ENCODE results near the gene GNG14. TPM values are rescaled to one million over a fixed set of nuclear protein-coding genes. Genes with fewer than 3 reads are reported as not detected.

Gene GNG14
- total RNA-seq, 1 experiment from 2014 or later, result not detected

DNA sequence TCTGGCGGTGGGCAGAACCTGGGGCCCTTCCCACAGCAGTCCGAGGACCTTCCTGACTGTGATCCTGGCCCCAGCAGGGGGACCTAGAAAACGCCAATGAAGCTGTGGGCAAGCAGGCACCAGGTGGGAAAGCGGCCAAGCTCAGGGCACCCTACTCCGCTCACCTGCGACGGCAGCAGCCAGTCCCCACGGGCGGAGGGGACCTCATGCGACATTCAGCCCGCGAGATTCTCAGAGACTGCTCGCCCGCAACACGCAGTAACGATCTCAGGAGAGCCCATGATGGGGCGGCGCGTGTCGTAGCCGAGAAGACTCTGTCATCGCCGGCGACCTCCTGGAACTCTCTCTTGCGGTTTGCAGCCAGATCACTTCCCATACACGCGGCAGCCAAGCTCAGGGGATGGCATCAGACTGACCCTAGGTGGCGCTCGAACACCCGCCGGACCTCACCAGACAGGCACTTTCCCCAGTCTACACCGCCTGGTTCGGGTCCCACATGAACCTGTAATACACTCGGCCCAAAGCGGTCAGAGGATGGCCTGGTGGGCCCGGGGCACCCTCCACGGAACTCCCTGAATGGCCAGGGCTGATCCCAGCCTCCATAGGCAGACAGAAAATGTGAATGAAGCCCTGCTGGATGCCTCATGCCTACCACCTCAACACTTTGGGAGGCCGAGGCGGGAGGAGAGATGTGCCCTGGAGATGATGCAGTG lies 47.7 kb upstream of the GNG14 start:
- Histone ChIP-seq H3K9me3 (ENCODE audit: control insufficient read depth in 1 of 2, insufficient read depth in 1 of 2, low read depth in 1 of 2, low read length in 2 of 2) (peaks cover 0 to 4% of the 10 kb centered on the region in 2 experiments; a peak in 1 of 4 replicates), H2AFZ (ENCODE audit: low read depth, low read length, poor library complexity, severe bottlenecking) (no peak overlapping the region), H3K4me1 (ENCODE audit: control insufficient read depth in 1 of 2, insufficient read depth in 2 of 2, low read length in 2 of 2) (no peaks in the 10 kb centered on the region), H3K9me2 (ENCODE audit: insufficient read depth) (no peaks in the 10 kb centered on the region), H3K4me3 (replicated peaks in 1 of 2; ENCODE audit: low read depth in 1 of 2, low read length in 2 of 2) (no peak overlapping the region), H3K4me2 (ENCODE audit: low read length) (no peak overlapping the region), H3K36me3 (ENCODE audit: control insufficient read depth in 1 of 2, insufficient read depth in 2 of 2, low read length in 2 of 2) (no peaks in the 10 kb centered on the region), H3K27ac (ENCODE audit: low read depth, low read length) (no peak overlapping the region), H3K79me2 (ENCODE audit: insufficient read depth, low read length) (no peaks in the 10 kb centered on the region), H3K9ac (ENCODE audit: low read length) (no peak overlapping the region), H3K27me3 (ENCODE audit: insufficient read depth, low read length) (no peaks in the 10 kb centered on the region), H4K20me1 (ENCODE audit: insufficient read depth) (no peaks in the 10 kb centered on the region)
- peak; percentile 16 for DNase-seq (ENCODE audit: low read depth, low spot score)
- ATAC-seq, result peak; percentile 91
- intact Hi-C loops (cut with micrococcal nuclease), result no loop called here
- BruUV-seq (replicated peaks), result no TSS peak
- ChIA-PET CTCF (interaction anchor here (0.6 to 0.7 kb wide), 2 partner anchors 41 to 1359 kb away, joined by 3 to 4 read pairs; partner anchors contain the start of gene DHPS), RAD21 (ENCODE audit: low non-redundant PET in 1 of 2, low total read pairs in 2 of 2, uncharacterized antibody in 2 of 2, unreplicated experiment in 2 of 2) (no interaction called here), POLR2A (no interaction called here)
- no peak for TF ChIP-seq ZBTB33 (IDR thresholded peaks at IDR 0.05; ENCODE audit: extremely low read depth, insufficient replicate concordance, low read length)
- TF ChIP-seq POLR2AphosphoS5 (IDR thresholded peaks at IDR 0.05; ENCODE audit: low read depth, low read length), result no peak
- peak in 2 of 3 experiments; percentile 52 to 57; a peak in 4 of 6 replicates for TF ChIP-seq CTCF (IDR thresholded peaks at IDR 0.05 in 2 of 3, conservative IDR thresholded peaks at IDR 0.05 in 1 of 3; ENCODE audit: borderline replicate concordance in 1 of 3, insufficient read depth in 1 of 3, low read depth in 2 of 3, low read length in 2 of 3)
- peak; percentile 38 for TF ChIP-seq RAD21 (IDR thresholded peaks at IDR 0.05; ENCODE audit: low read depth)
